Psoas muscle (tissue), 8 donors: ENCODE data around the gene ALB. TPM values are rescaled to one million over a fixed set of nuclear protein-coding genes. Genes with fewer than 3 reads are reported as not detected.

Source experiments
- ATAC-seq, 4 donors: fragments of 200-7000 bp; cut with Tn5 transposase; one replicate each; pipeline ENCODE4 v1.9.1; 2020; ENCODE audit warnings: moderate library complexity in 3 of 4, mild to moderate bottlenecking in 2 of 4
- DNase-seq, 2 donors: peaks; one replicate each; pipeline ENCODE4 v3.0.0-alpha.2; 2020
- H3K27ac ChIP-seq: fragments of 200-600 bp; one replicate; pipeline ENCODE4 v1.8.0; 2022
- H3K27me3 ChIP-seq, 3 donors: fragments of 200-600 bp in 1 of 3; one replicate each; pipeline versions ENCODE4 v1.6.1 to v1.8.0; 2013 to 2022; ENCODE audit warnings: low read length in 2 of 3, mild to moderate bottlenecking in 2 of 3, moderate library complexity in 1 of 3; ENCODE audit not compliant: insufficient read depth in 3 of 3
- H3K36me3 ChIP-seq, 2 donors: fragments of 200-600 bp in 1 of 2; one replicate each; pipeline versions ENCODE4 v1.6.1 to v1.8.0; 2013 to 2022; ENCODE audit warnings: low read depth in 1 of 2, mild to moderate bottlenecking in 1 of 2, moderate library complexity in 1 of 2; ENCODE audit not compliant: insufficient read depth in 1 of 2
- H3K4me1 ChIP-seq: fragments of 200-600 bp; one replicate; pipeline ENCODE4 v1.8.0; 2022
- H3K4me3 ChIP-seq: fragments of 200-600 bp; one replicate; pipeline ENCODE4 v1.8.0; 2022; ENCODE audit warnings: mild to moderate bottlenecking
- H3K9me3 ChIP-seq: fragments of 200-600 bp; one replicate; pipeline ENCODE4 v1.8.0; 2022
- CTCF ChIP-seq: fragments of 200-600 bp; IDR thresholded peaks from one replicate; pipeline ENCODE4 v1.8.0; 2022; ENCODE audit warnings: antibody characterized with exemption
- WGBS, 3 donors: extraction: QIAGEN DNeasy Blood & Tissue Kit; methylation state at CpG; one replicate each; pipeline versions ENCODE4 v1.1.6 to v1.1.7; 2013; 5-methylcytosine and 5-hydroxymethylcytosine counted together
- intact Hi-C, 2 donors: fragments of 100-400 bp; cut with DNase I; formaldehyde crosslinking; loops; one replicate each; pipeline versions ENCODE4 v1.11.0 to v1.14.2; 2022
- polyA plus RNA-seq, 3 donors: library from polyadenylated mRNA; stranded (reverse); fragments of 200-250 nt; gene quantifications; one replicate each; pipeline ENCODE4 v1.2.3, GENCODE V29; 2013
- total RNA-seq, 4 donors: library from RNA; stranded (reverse); fragmentation: NEBNext Ultra II Directional in 2 of 4; extraction: Animal tissue kit (Norgen Biotek cat#: 25700) in 2 of 4; gene quantifications; one replicate each; pipeline versions ENCODE4 v1.2.1 to v1.2.4, GENCODE V29; 2021 to 2023
- donor health status: healthy with polysubstance abuse.
- donor health status: DM: no; HTN: no; CAD: no; lungs with moderate emphysema.
- donor health status: Bipolar disorder and iron deficiency.
- donor health status: healthy.
- donor health status: DM: yes; HTN: yes; CAD: no.
- donor health status: DM: no; HTN: no; CAD: no.
- donor health status: DM: no; HTN: no; CAD: no.
- donor health status: DM: yes; HTN: yes; CAD: no.

ALB gene
- total and polyA plus RNA-seq, 7 donors = 5.4 to 5.9 TPM; not detected in 5

GRCh38 chr4:73409012-73409862 lies 5.2 kb downstream of the ALB start:
- ATAC-seq (no peak), DNase-seq (no peak)
- intact Hi-C loops = no loop called here
- no peak overlapping the region for H3K4me3 ChIP-seq
- no peak for TF ChIP-seq CTCF
- H3K4me1 ChIP-seq = no peaks in the 10 kb centered on the region
- WGBS, 3 donors = 82 to 83% (median 82%) methylated on average over 6 of the region's 6 CpGs
- H3K9me3 ChIP-seq = no peaks in the 10 kb centered on the region
- H3K27ac ChIP-seq = no peak overlapping the region
- no peaks in the 10 kb centered on the region for H3K36me3 ChIP-seq
- no peaks in the 10 kb centered on the region for H3K27me3 ChIP-seq

DNA sequence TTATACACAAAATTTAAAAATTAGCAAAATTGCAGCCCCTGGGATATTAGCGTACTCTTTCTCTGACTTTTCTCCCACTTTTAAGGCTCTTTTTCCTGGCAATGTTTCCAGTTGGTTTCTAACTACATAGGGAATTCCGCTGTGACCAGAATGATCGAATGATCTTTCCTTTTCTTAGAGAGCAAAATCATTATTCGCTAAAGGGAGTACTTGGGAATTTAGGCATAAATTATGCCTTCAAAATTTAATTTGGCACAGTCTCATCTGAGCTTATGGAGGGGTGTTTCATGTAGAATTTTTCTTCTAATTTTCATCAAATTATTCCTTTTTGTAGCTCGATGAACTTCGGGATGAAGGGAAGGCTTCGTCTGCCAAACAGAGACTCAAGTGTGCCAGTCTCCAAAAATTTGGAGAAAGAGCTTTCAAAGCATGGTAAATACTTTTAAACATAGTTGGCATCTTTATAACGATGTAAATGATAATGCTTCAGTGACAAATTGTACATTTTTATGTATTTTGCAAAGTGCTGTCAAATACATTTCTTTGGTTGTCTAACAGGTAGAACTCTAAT lies 6.0 kb downstream of the ALB start:
- H3K4me1 ChIP-seq = no peaks in the 10 kb centered on the region
- ATAC-seq (no peak), DNase-seq (no peak)
- H3K27ac ChIP-seq = no peak overlapping the region
- H3K4me3 ChIP-seq = no peak overlapping the region
- WGBS, 3 donors = 82 to 88% (median 84%) methylated on average over 8 of the region's 8 CpGs
- H3K9me3 ChIP-seq = no peaks in the 10 kb centered on the region
- H3K27me3 ChIP-seq = no peaks in the 10 kb centered on the region
- intact Hi-C loops = loop anchor here in 1 of 2 donors (10.0 kb wide), 1 partner anchor 1655 kb away; no protein-coding TSS in a partner anchor
- no peaks in the 10 kb centered on the region for H3K36me3 ChIP-seq
- no peak for TF ChIP-seq CTCF

DNA sequence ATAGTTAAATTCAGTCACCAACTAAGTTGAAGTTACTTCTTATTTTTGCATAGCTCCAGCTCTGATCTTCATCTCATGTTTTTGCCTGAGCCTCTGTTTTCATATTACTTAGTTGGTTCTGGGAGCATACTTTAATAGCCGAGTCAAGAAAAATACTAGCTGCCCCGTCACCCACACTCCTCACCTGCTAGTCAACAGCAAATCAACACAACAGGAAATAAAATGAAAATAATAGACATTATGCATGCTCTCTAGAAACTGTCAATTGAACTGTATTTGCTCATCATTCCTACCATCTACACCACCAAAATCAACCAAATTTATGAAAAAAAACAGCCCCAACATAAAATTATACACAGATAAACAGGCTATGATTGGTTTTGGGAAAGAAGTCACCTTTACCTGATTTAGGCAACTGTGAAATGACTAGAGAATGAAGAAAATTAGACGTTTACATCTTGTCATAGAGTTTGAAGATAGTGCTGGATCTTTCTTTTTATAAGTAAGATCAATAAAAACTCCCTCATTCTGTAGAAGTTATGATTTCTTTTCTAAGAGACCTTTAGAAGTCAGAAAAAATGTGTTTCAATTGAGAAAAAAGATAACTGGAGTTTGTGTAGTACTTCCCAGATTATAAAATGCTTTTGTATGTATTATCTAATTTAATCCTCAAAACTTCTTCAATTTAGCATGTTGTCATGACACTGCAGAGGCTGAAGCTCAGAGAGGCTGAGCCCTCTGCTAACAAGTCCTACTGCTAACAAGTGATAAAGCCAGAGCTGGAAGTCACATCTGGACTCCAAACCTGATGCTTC lies 7.0 kb downstream of the ALB start:
- ATAC-seq = no peak

More for the DNA sequence above, 7.0 kb downstream of the ALB start:
- WGBS, 3 donors = 68 to 78% (median 73%) methylated on average over 3 of the region's 3 CpGs
- Histone ChIP-seq H3K27me3 (no peaks in the 10 kb centered on the region), H3K4me1 (no peaks in the 10 kb centered on the region), H3K27ac (no peak overlapping the region), H3K36me3 (no peaks in the 10 kb centered on the region), H3K4me3 (no peak overlapping the region), H3K9me3 (no peaks in the 10 kb centered on the region)
- TF ChIP-seq CTCF = no peak
- intact Hi-C loops = loop anchor here in 1 of 2 donors (10.0 kb wide), 1 partner anchor 1656 kb away; no protein-coding TSS in a partner anchor
- no peak for DNase-seq
